IMR-90 (cell line): ENCODE results near the gene CCDC88B.

Source experiments
- BHLHE40 ChIP-seq: fragments of 150-350 bp; IDR thresholded peaks from 2 replicates; pipeline ENCODE4 v1.6.1; 2016; ENCODE audit warnings: mild to moderate bottlenecking, low read depth, low read length
- CHD1 ChIP-seq: IDR thresholded peaks from 2 replicates; pipeline ENCODE4 v1.6.1; 2012; ENCODE audit warnings: low read depth, low read length, improper control_type of control experiment
- CTCF ChIP-seq: conservative IDR thresholded peaks from 2 replicates; pipeline ENCODE4 v1.5.1; 2012; ENCODE audit warnings: mild to moderate bottlenecking, low read depth, low read length, improper control_type of control experiment
- FOS ChIP-seq: fragments of 150-350 bp; IDR thresholded peaks from 2 replicates; pipeline ENCODE4 v1.6.1; 2016; ENCODE audit warnings: low read depth, low read length
- MAZ ChIP-seq: IDR thresholded peaks from 2 replicates; pipeline ENCODE4 v1.6.1; 2012; ENCODE audit warnings: low read depth, mild to moderate bottlenecking, low read length, improper control_type of control experiment, moderate library complexity, borderline replicate concordance
- POLR2A ChIP-seq: IDR thresholded peaks from 2 replicates; pipeline ENCODE4 v1.6.1; 2012; ENCODE audit warnings: mild to moderate bottlenecking, low read depth, low read length
- RAD21 ChIP-seq: IDR thresholded peaks from 2 replicates; pipeline ENCODE4 v1.6.1; 2012; ENCODE audit warnings: low read length, improper control_type of control experiment
- RCOR1 ChIP-seq: IDR thresholded peaks from 2 replicates; pipeline ENCODE4 v1.6.1; 2012; ENCODE audit warnings: mild to moderate bottlenecking, low read length, improper control_type of control experiment; ENCODE audit not compliant: insufficient replicate concordance

GRCh38 chr11:64385945-64386704 lies 46.1 kb downstream of the CCDC88B start:
- TF ChIP-seq CTCF, result no peak
- no peak for TF ChIP-seq FOS
- no peak for TF ChIP-seq POLR2A
- TF ChIP-seq RAD21, result no peak
- TF ChIP-seq RCOR1, result no peak
- TF ChIP-seq MAZ, result no peak
- no peak for TF ChIP-seq BHLHE40
- TF ChIP-seq CHD1, result no peak
